H1 (cell line): ENCODE results near the gene TGFB2. TPM values are rescaled to one million over a fixed set of nuclear protein-coding genes. Genes with fewer than 3 reads are reported as not detected.

Experiments used
- CTCF ChIA-PET: fragments of 300-600 bp; sonication (Branson Sonifier 250); formaldehyde crosslinking; loops from one replicate; lab custom pipeline; 2021; ENCODE audit not compliant: partially characterized antibody; lab: Charles Lee
- POLR2A ChIA-PET: fragments of 300-600 bp; sonication (Branson Sonifier 250); formaldehyde crosslinking; loops from one replicate; lab custom pipeline; 2021; ENCODE audit warnings: inconsistent platforms; ENCODE audit not compliant: partially characterized antibody; lab: Charles Lee
- DNase-seq, 2 experiments: peaks; one replicate each; pipeline versions ENCODE4 v3.0.0 to v3.0.0-alpha.2; 2010 to 2022; ENCODE audit warnings: low spot score in 2 of 2, low read depth in 1 of 2, mixed read lengths in 1 of 2
- FAIRE-seq: peaks from 2 replicates; lab custom pipeline; 2011; peaks lifted over from hg19 to GRCh38; lab: Jason Lieb, UNC
- H2AFZ ChIP-seq: 2 replicates; pipeline ENCODE4 v1.8.1; 2012; ENCODE audit warnings: low read length, inconsistent platforms
- H2AK5ac ChIP-seq: 2 replicates; pipeline ENCODE4 v1.6.1; 2013; ENCODE audit warnings: low read depth, low read length
- H2BK120ac ChIP-seq: replicated peaks from 2 replicates; pipeline ENCODE3; 2013; ENCODE audit warnings: low read depth, low read length, inconsistent platforms
- H2BK12ac ChIP-seq: 2 replicates; pipeline ENCODE4 v1.6.1; 2013; ENCODE audit warnings: low read depth, low read length
- H2BK15ac ChIP-seq: 2 replicates; pipeline ENCODE4 v1.6.1; 2013; ENCODE audit warnings: low read length
- H2BK20ac ChIP-seq: 2 replicates; pipeline ENCODE4 v1.6.1; 2013; ENCODE audit warnings: low read length
- H2BK5ac ChIP-seq: 2 replicates; pipeline ENCODE4 v1.6.1; 2013; ENCODE audit warnings: low read depth, low read length
- H3K14ac ChIP-seq: 2 replicates; pipeline ENCODE4 v1.6.1; 2013; ENCODE audit warnings: inconsistent platforms; ENCODE audit not compliant: insufficient read length
- H3K18ac ChIP-seq: 2 replicates; pipeline ENCODE4 v1.6.1; 2013; ENCODE audit warnings: low read length; ENCODE audit errors: extremely low read depth
- H3K23ac ChIP-seq: 2 replicates; pipeline ENCODE4 v1.6.1; 2013; ENCODE audit warnings: inconsistent platforms; ENCODE audit not compliant: insufficient read length
- H3K23me2 ChIP-seq: 2 replicates; pipeline ENCODE4 v1.6.1; 2013; ENCODE audit warnings: low read depth, low read length
- H3K27ac ChIP-seq: 2 replicates; pipeline ENCODE4 v1.6.1; 2011; ENCODE audit warnings: low read depth, low read length, inconsistent platforms
- H3K27me3 ChIP-seq, 4 experiments: replicated peaks in 1 of 4; 1 replicate in 1 of 4; 2 replicates in 3 of 4; pipeline versions ENCODE4 v1.6.1 to v1.8.1; 2011 to 2013; ENCODE audit warnings: low read length in 3 of 4, mild to moderate bottlenecking in 3 of 4, inconsistent platforms in 2 of 4, mixed read lengths in 2 of 4, moderate library complexity in 1 of 4; ENCODE audit not compliant: control insufficient read depth in 3 of 4, insufficient read depth in 3 of 4; ENCODE audit errors: extremely low read depth in 1 of 4
- H3K36me3 ChIP-seq, 4 experiments: 2 replicates each; pipeline versions ENCODE4 v1.6.1 to v1.8.1; 2011 to 2013; ENCODE audit warnings: mild to moderate bottlenecking in 4 of 4, low read length in 3 of 4, moderate library complexity in 2 of 4, control low read depth in 1 of 4, inconsistent platforms in 1 of 4; ENCODE audit not compliant: insufficient read depth in 4 of 4, control insufficient read depth in 2 of 4
- H3K4ac ChIP-seq: replicated peaks from 2 replicates; pipeline ENCODE3; 2013; ENCODE audit warnings: low read length, low read depth, mixed read lengths, inconsistent platforms; ENCODE audit not compliant: insufficient read length
- H3K4me1 ChIP-seq, 4 experiments: replicated peaks in 1 of 4; 1 replicate in 1 of 4; 2 replicates in 3 of 4; pipeline versions ENCODE4 v1.6.1 to v1.8.1; 2011 to 2013; ENCODE audit warnings: low read length in 3 of 4, inconsistent platforms in 2 of 4, mixed read lengths in 1 of 4; ENCODE audit not compliant: insufficient read depth in 4 of 4, control insufficient read depth in 3 of 4
- H3K4me2 ChIP-seq, 2 experiments: 2 replicates each; pipeline versions ENCODE4 v1.6.1 to v1.8.1; 2011 to 2013; ENCODE audit warnings: low read depth in 2 of 2, low read length in 2 of 2, control low read depth in 1 of 2, inconsistent platforms in 1 of 2, mild to moderate bottlenecking in 1 of 2; ENCODE audit not compliant: insufficient read depth in 1 of 2
- H3K4me3 ChIP-seq, 4 experiments: fragments of 200-600, 300-600 bp in 1 of 4; sonication (generic), shearing (Covaris generic), sonication (Bioruptor Twin) in 1 of 4; 2 replicates each; pipeline versions ENCODE4 v1.5.1 to v1.8.1; 2011 to 2016; ENCODE audit warnings: low read length in 4 of 4, low read depth in 3 of 4, control low read depth in 2 of 4, inconsistent platforms in 2 of 4, mild to moderate bottlenecking in 2 of 4, mixed read lengths in 1 of 4, moderate library complexity in 1 of 4; ENCODE audit not compliant: insufficient read depth in 2 of 4; ENCODE audit errors: extremely low read depth in 1 of 4
- H3K56ac ChIP-seq: replicated peaks from 2 replicates; pipeline ENCODE3; 2013; ENCODE audit warnings: low read depth, mild to moderate bottlenecking, mixed read lengths, low read length, inconsistent platforms; ENCODE audit not compliant: insufficient read length
- H3K79me1 ChIP-seq: 2 replicates; pipeline ENCODE4 v1.6.1; 2013; ENCODE audit warnings: low read depth, low read length, control low read depth
- H3K79me2 ChIP-seq, 2 experiments: 2 replicates each; pipeline versions ENCODE4 v1.6.1 to v1.8.1; 2012 to 2013; ENCODE audit warnings: low read length in 2 of 2, mild to moderate bottlenecking in 2 of 2, inconsistent platforms in 1 of 2; ENCODE audit not compliant: insufficient read depth in 2 of 2, control insufficient read depth in 1 of 2
- H3K9ac ChIP-seq, 4 experiments: replicated peaks in 1 of 4; 1 replicate in 1 of 4; 2 replicates in 3 of 4; pipeline versions ENCODE4 v1.6.1 to v1.8.1; 2011 to 2013; ENCODE audit warnings: low read depth in 3 of 4, low read length in 3 of 4, control low read depth in 2 of 4, mild to moderate bottlenecking in 2 of 4, moderate library complexity in 2 of 4, inconsistent platforms in 1 of 4; ENCODE audit errors: extremely low read depth in 1 of 4
- H3K9me3 ChIP-seq, 2 experiments: 2 replicates each; pipeline versions ENCODE4 v1.6.1 to v1.8.1; 2012 to 2013; ENCODE audit warnings: mild to moderate bottlenecking in 2 of 2, moderate library complexity in 2 of 2, control low read depth in 1 of 2, inconsistent platforms in 1 of 2, low read depth in 1 of 2, low read length in 1 of 2, mixed read lengths in 1 of 2; ENCODE audit not compliant: insufficient read depth in 2 of 2
- H4K20me1 ChIP-seq, 2 experiments: replicated peaks in 1 of 2; 2 replicates each; pipeline versions ENCODE3 to v1.8.1; 2011 to 2013; ENCODE audit warnings: inconsistent platforms in 2 of 2, low read length in 2 of 2, mild to moderate bottlenecking in 1 of 2; ENCODE audit not compliant: insufficient read depth in 2 of 2, control insufficient read depth in 1 of 2
- H4K5ac ChIP-seq: 2 replicates; pipeline ENCODE4 v1.6.1; 2013; ENCODE audit warnings: low read length, low read depth, mixed read lengths, inconsistent platforms; ENCODE audit not compliant: insufficient read length
- H4K8ac ChIP-seq: 2 replicates; pipeline ENCODE4 v1.8.0; 2013; ENCODE audit warnings: mild to moderate bottlenecking, moderate library complexity, low read length, inconsistent platforms; ENCODE audit not compliant: insufficient read depth; ENCODE audit errors: extremely low read depth
- H4K91ac ChIP-seq: replicated peaks from 2 replicates; pipeline ENCODE3; 2013; ENCODE audit warnings: low read length, mixed read lengths, inconsistent platforms; ENCODE audit not compliant: insufficient read length
- HDAC2 ChIP-seq, 2 experiments: fragments of 300-600 bp in 1 of 2; sonication (generic) in 1 of 2; IDR thresholded peaks; 2 replicates each; pipeline ENCODE4 v1.6.1; 2011 to 2012; ENCODE audit warnings: low read depth in 2 of 2, low read length in 2 of 2, mild to moderate bottlenecking in 2 of 2, moderate library complexity in 2 of 2, borderline replicate concordance in 1 of 2, inconsistent platforms in 1 of 2
- HDAC6 ChIP-seq: IDR thresholded peaks from one replicate; pipeline ENCODE4 v1.7.1; 2012; ENCODE audit warnings: low read depth, mild to moderate bottlenecking, inconsistent platforms, low read length, moderate library complexity
- SP2 ChIP-seq: IDR thresholded peaks from 2 replicates; pipeline ENCODE4 v1.6.1; 2012; ENCODE audit warnings: mild to moderate bottlenecking, low read length, inconsistent platforms
- TCF12 ChIP-seq: IDR thresholded peaks from 2 replicates; pipeline ENCODE4 v1.6.1; 2011; ENCODE audit warnings: low read depth, mild to moderate bottlenecking, low read length
- WGBS, 2 experiments: shearing (Covaris generic) in 1 of 2; methylation state at CpG; one replicate each; pipeline versions ENCODE4 v1.1.6 to v1.1.7; 2013 to 2015; ENCODE audit warnings: low lambda C conversion rate in 2 of 2, mixed read lengths in 2 of 2, inconsistent platforms in 1 of 2, low coverage in 1 of 2, missing lambda C conversion rate in 1 of 2; ENCODE audit not compliant: insufficient replicate concordance in 2 of 2, insufficient coverage in 1 of 2, insufficient read length in 1 of 2; ENCODE audit errors: extremely low coverage in 1 of 2, missing lambda C conversion rate in 1 of 2; 5-methylcytosine and 5-hydroxymethylcytosine counted together
- polyA plus RNA-seq, 7 experiments: library from polyadenylated mRNA; depleted of rRNA in 3 of 7; stranded (reverse) in 5 of 7; unstranded in 2 of 7; fragments of >200 nt in 5 of 7; fragments of 200-250 nt in 2 of 7; gene quantifications; 1 replicate in 5 of 7; 2 replicates in 1 of 7; 4 replicates in 1 of 7; pipeline versions ENCODE4 v1.2.1 to v1.2.3, GENCODE V29; 2011 to 2013; ENCODE audit warnings: missing spikeins in 2 of 7, mixed read lengths in 2 of 7
- total RNA-seq: library from RNA; stranded (reverse); fragmentation: NEBNext Ultra II Directional; extraction: Animal tissue kit (Norgen Biotek cat#: 25700); gene quantifications from 2 replicates; pipeline ENCODE4 v1.2.1, GENCODE V29; 2021
- TF ChIP-seq, protein P1 (sequence below), 3 experiments: IDR thresholded peaks; 1 replicate in 2 of 3; 2 replicates in 1 of 3; pipeline versions ENCODE4 v1.5.1 to v1.6.1; 2011; ENCODE audit warnings: low read length in 3 of 3, mild to moderate bottlenecking in 3 of 3, inconsistent platforms in 2 of 3, low read depth in 1 of 3, moderate library complexity in 1 of 3; ENCODE audit not compliant: insufficient read depth in 1 of 3; ENCODE audit errors: control extremely low read depth in 1 of 3

Gene TGFB2
- total and polyA plus RNA-seq, 2 of the 8 experiments (the other 6 are each of a cell fraction or from before 2014, with no cell fraction given) = 0.26 to 0.84 TPM

GRCh38 chr1:218353656-218354055, 8.5 kb downstream of the TGFB2 start:
- FAIRE-seq = no peak
- H4K8ac ChIP-seq = no peak overlapping the region
- no peaks in the 10 kb centered on the region for H3K9me3 ChIP-seq
- H3K79me2 ChIP-seq = no peaks in the 10 kb centered on the region
- no peak overlapping the region for H3K23ac ChIP-seq
- H3K27ac ChIP-seq = no peak overlapping the region
- H2BK12ac ChIP-seq = no peak overlapping the region
- no peaks in the 10 kb centered on the region for H3K23me2 ChIP-seq
- H4K20me1 ChIP-seq = no peaks in the 10 kb centered on the region
- ChIA-PET POLR2A (interaction anchor here (1.2 to 1.4 kb wide), 2 partner anchors 9 to 12 kb away, joined by 3 to 4 read pairs; partner anchors contain the start of gene TGFB2), CTCF (interaction anchor here (0.8 to 3.8 kb wide), 10 partner anchors 9 to 1459 kb away, joined by 3 to 18 read pairs (median 3); partner anchors contain the start of gene TGFB2)
- TF ChIP-seq TCF12 (no peak), HDAC2 (IDR thresholded peaks at IDR 0.05; ENCODE audit: borderline replicate concordance in 1 of 2, low read depth in 2 of 2, low read length in 2 of 2) (no peak), SP2 (no peak), HDAC6 (no peak)
- TF ChIP-seq, protein P1, sequence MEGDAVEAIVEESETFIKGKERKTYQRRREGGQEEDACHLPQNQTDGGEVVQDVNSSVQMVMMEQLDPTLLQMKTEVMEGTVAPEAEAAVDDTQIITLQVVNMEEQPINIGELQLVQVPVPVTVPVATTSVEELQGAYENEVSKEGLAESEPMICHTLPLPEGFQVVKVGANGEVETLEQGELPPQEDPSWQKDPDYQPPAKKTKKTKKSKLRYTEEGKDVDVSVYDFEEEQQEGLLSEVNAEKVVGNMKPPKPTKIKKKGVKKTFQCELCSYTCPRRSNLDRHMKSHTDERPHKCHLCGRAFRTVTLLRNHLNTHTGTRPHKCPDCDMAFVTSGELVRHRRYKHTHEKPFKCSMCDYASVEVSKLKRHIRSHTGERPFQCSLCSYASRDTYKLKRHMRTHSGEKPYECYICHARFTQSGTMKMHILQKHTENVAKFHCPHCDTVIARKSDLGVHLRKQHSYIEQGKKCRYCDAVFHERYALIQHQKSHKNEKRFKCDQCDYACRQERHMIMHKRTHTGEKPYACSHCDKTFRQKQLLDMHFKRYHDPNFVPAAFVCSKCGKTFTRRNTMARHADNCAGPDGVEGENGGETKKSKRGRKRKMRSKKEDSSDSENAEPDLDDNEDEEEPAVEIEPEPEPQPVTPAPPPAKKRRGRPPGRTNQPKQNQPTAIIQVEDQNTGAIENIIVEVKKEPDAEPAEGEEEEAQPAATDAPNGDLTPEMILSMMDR (IDR thresholded peaks at IDR 0.05; ENCODE audit: control extremely low read depth in 1 of 3, insufficient read depth in 1 of 3, low read depth in 1 of 3, low read length in 3 of 3) = no peak
- TF ChIP-seq, all 59 proteins: peak for 0
- Histone ChIP-seq H2BK5ac (no peak overlapping the region), H4K91ac (no peak overlapping the region), H3K4me1 (peaks cover 0 to 2% (median 0%) of the 10 kb centered on the region in 4 experiments; a peak in 1 of 7 replicates), H3K18ac (no peak overlapping the region), H3K4me2 (no peak overlapping the region), H3K9ac (no peak overlapping the region), H3K36me3 (no peaks in the 10 kb centered on the region), H3K27me3 (no peaks in the 10 kb centered on the region), H3K4me3 (no peak overlapping the region), H4K5ac (no peak overlapping the region), H2BK120ac (no peak overlapping the region), H2BK20ac (no peak overlapping the region), H2AK5ac (no peak overlapping the region), H3K79me1 (no peaks in the 10 kb centered on the region), H3K4ac (no peak overlapping the region), H2BK15ac (no peak overlapping the region), H3K56ac (no peak overlapping the region), H3K14ac (no peak overlapping the region), H2AFZ (no peak overlapping the region)
- 98% methylated on average over 4 of the region's 4 CpGs; no CpG with 5 or more reads in 1 of the 2 experiments for WGBS, 2 experiments
- no peak for DNase-seq
